Large intestine (tissue), 3 donors: Measurements from ENCODE around the gene CIBAR2. TPM values are rescaled to one million over a fixed set of nuclear protein-coding genes. Genes with fewer than 3 reads are reported as not detected.

Experiments
- DNase-seq, 2 donors: peaks; one replicate each; pipeline versions ENCODE4 v3.0.0 to v3.0.0-alpha.2; 2013
- H3K27ac ChIP-seq: one replicate; pipeline ENCODE4 v1.5.1; 2013; ENCODE audit warnings: low read length
- H3K27me3 ChIP-seq: 2 replicates; pipeline ENCODE4 v1.6.1; 2013; ENCODE audit warnings: low read length; ENCODE audit not compliant: control insufficient read depth, insufficient read depth
- H3K36me3 ChIP-seq: 2 replicates; pipeline ENCODE4 v1.6.1; 2013; ENCODE audit warnings: low read length; ENCODE audit not compliant: control insufficient read depth, insufficient read depth
- H3K4me1 ChIP-seq: one replicate; pipeline ENCODE4 v1.6.1; 2013; ENCODE audit warnings: low read length; ENCODE audit not compliant: control insufficient read depth, insufficient read depth
- H3K4me3 ChIP-seq: one replicate; pipeline ENCODE4 v1.5.1; 2013; ENCODE audit warnings: low read length
- H3K9me3 ChIP-seq: one replicate; pipeline ENCODE4 v1.6.1; 2013; ENCODE audit warnings: mild to moderate bottlenecking, low read depth, low read length, moderate library complexity; ENCODE audit not compliant: control insufficient read depth
- WGBS: methylation state at CpG from one replicate; pipeline ENCODE4 v1.1.5; 2013; ENCODE audit warnings: low lambda C conversion rate; ENCODE audit not compliant: insufficient coverage; 5-methylcytosine and 5-hydroxymethylcytosine counted together
- polyA plus RNA-seq: library from polyadenylated mRNA; unstranded; fragments of 120-200 nt; gene quantifications from one replicate; pipeline ENCODE4 v1.2.1, GENCODE V29; 2013

CIBAR2 gene
- polyA plus RNA-seq, 1 donor = 0.30 TPM

GRCh38 chr16:85074225-85074914 is 37.9 kb downstream of the CIBAR2 start:
- Histone ChIP-seq H3K4me3 (no peak overlapping the region), H3K36me3 (peaks cover 48% of the 10 kb centered on the region), H3K4me1 (no peaks in the 10 kb centered on the region), H3K27ac (no peak overlapping the region), H3K27me3 (no peaks in the 10 kb centered on the region), H3K9me3 (no peaks in the 10 kb centered on the region)
- WGBS = 86% methylated on average over 1 of the region's 6 CpGs
- no peak for DNase-seq

- Histone ChIP-seq H3K4me1 (no peaks in the 10 kb centered on the region), H3K27me3 (no peaks in the 10 kb centered on the region), H3K36me3 (peaks cover 41% of the 10 kb centered on the region), H3K27ac (no peak overlapping the region), H3K9me3 (no peaks in the 10 kb centered on the region), H3K4me3 (no peak overlapping the region)
- no CpG with 5 or more reads among the region's 13 CpGs for WGBS
- no peak for DNase-seq
Observed at GRCh38 chr16:85072947-85073346, 39.3 kb downstream of the CIBAR2 start.

GRCh38 chr16:85072076-85072860 is 40.0 kb downstream of the CIBAR2 start:
- Histone ChIP-seq H3K27ac (no peak overlapping the region), H3K27me3 (no peaks in the 10 kb centered on the region), H3K36me3 (peaks cover 38% of the 10 kb centered on the region), H3K4me3 (no peak overlapping the region), H3K4me1 (no peaks in the 10 kb centered on the region), H3K9me3 (no peaks in the 10 kb centered on the region)
- no peak for DNase-seq
- WGBS = 96% methylated on average over 3 of the region's 8 CpGs

- Histone ChIP-seq H3K4me1 (no peaks in the 10 kb centered on the region), H3K27ac (no peak overlapping the region), H3K36me3 (peaks cover 26% of the 10 kb centered on the region), H3K9me3 (no peaks in the 10 kb centered on the region), H3K27me3 (no peaks in the 10 kb centered on the region), H3K4me3 (no peak overlapping the region)
- DNase-seq = no peak
- no CpG with 5 or more reads among the region's 7 CpGs for WGBS
Observed at GRCh38 chr16:85069171-85069570, 43.1 kb downstream of the CIBAR2 start.

- no peaks in the 10 kb centered on the region for H3K4me1 ChIP-seq
- no peak overlapping the region for H3K4me3 ChIP-seq
- no peak overlapping the region for H3K27ac ChIP-seq
- no peak for DNase-seq
- H3K27me3 ChIP-seq = no peaks in the 10 kb centered on the region
- WGBS = no CpG with 5 or more reads among the region's 8 CpGs
- peaks cover 26% of the 10 kb centered on the region for H3K36me3 ChIP-seq
- no peaks in the 10 kb centered on the region for H3K9me3 ChIP-seq
Observed at GRCh38 chr16:85068746-85069145, 43.5 kb downstream of the CIBAR2 start.

GRCh38 chr16:85067426-85067825 is 44.8 kb downstream of the CIBAR2 start:
- no CpG with 5 or more reads among the region's 8 CpGs for WGBS
- H3K4me3 ChIP-seq = no peak overlapping the region
- no peak overlapping the region for H3K27ac ChIP-seq
- H3K36me3 ChIP-seq = peaks cover 15% of the 10 kb centered on the region
- no peaks in the 10 kb centered on the region for H3K27me3 ChIP-seq
- DNase-seq = peak in 1 of 2 donors; percentile 55
- no peaks in the 10 kb centered on the region for H3K4me1 ChIP-seq
- no peaks in the 10 kb centered on the region for H3K9me3 ChIP-seq

GRCh38 chr16:85067024-85067423 is 45.2 kb downstream of the CIBAR2 start:
- WGBS = no CpG with 5 or more reads among the region's 18 CpGs

GRCh38 chr16:85066346-85066885 is 45.9 kb downstream of the CIBAR2 start:
- Histone ChIP-seq H3K27me3 (no peaks in the 10 kb centered on the region), H3K4me3 (no peak overlapping the region), H3K4me1 (no peaks in the 10 kb centered on the region), H3K27ac (no peak overlapping the region), H3K36me3 (peaks cover 15% of the 10 kb centered on the region), H3K9me3 (no peaks in the 10 kb centered on the region)
- no peak for DNase-seq
- 60% methylated on average over 1 of the region's 12 CpGs for WGBS

More at GRCh38 chr16:85067024-85067423, 45.2 kb downstream of the CIBAR2 start:
- peaks cover 15% of the 10 kb centered on the region for H3K36me3 ChIP-seq
- no peaks in the 10 kb centered on the region for H3K4me1 ChIP-seq
- DNase-seq = no peak
- no peak overlapping the region for H3K4me3 ChIP-seq
- H3K27ac ChIP-seq = no peak overlapping the region
- no peaks in the 10 kb centered on the region for H3K9me3 ChIP-seq
- no peaks in the 10 kb centered on the region for H3K27me3 ChIP-seq

GRCh38 chr16:85065099-85065498 is 47.2 kb downstream of the CIBAR2 start:
- no peak for DNase-seq
- Histone ChIP-seq H3K27ac (no peak overlapping the region), H3K27me3 (no peaks in the 10 kb centered on the region), H3K4me3 (no peak overlapping the region), H3K36me3 (peaks cover 15% of the 10 kb centered on the region), H3K9me3 (no peaks in the 10 kb centered on the region), H3K4me1 (no peaks in the 10 kb centered on the region)
- WGBS = no CpG with 5 or more reads among the region's 13 CpGs

GRCh38 chr16:85064186-85064585 is 48.1 kb downstream of the CIBAR2 start:
- Histone ChIP-seq H3K27me3 (no peaks in the 10 kb centered on the region), H3K4me1 (no peaks in the 10 kb centered on the region), H3K36me3 (peaks cover 11% of the 10 kb centered on the region), H3K4me3 (no peak overlapping the region), H3K27ac (no peak overlapping the region), H3K9me3 (no peaks in the 10 kb centered on the region)
- no peak for DNase-seq
- WGBS = no CpG with 5 or more reads among the region's 6 CpGs
